WTC11 (cell line): Measurements from ENCODE around the gene PTER. TPM values are rescaled to one million over a fixed set of nuclear protein-coding genes. Genes with fewer than 3 reads are reported as not detected.

Experiments
- ATAC-seq: fragments of 200-7000 bp; cut with Tn5 transposase; 2 replicates; pipeline ENCODE4 v1.10.0; 2021; ENCODE audit warnings: mild to moderate bottlenecking, moderate library complexity
- CTCF ChIA-PET: fragments of 300-600 bp; sonication (Branson Sonifier 250); formaldehyde crosslinking; loops from one replicate; lab custom pipeline; 2021; ENCODE audit warnings: antibody characterized with exemption; lab: Charles Lee
- POLR2A ChIA-PET: fragments of 350-600 bp; sonication (Branson Sonifier 250); formaldehyde crosslinking; loops from one replicate; lab custom pipeline; 2021; ENCODE audit warnings: antibody characterized with exemption; lab: Charles Lee
- DNase-seq: peaks from one replicate; pipeline ENCODE4 v3.0.0; 2021; ENCODE audit warnings: low spot score
- H3K27ac Mint-ChIP-seq: 2 replicates; pipeline ENCODE4 v1.8.0; 2021; ENCODE audit warnings: mixed read lengths
- H3K27me3 Mint-ChIP-seq: 2 replicates; pipeline ENCODE4 v1.8.0; 2021; ENCODE audit warnings: low read depth, mild to moderate bottlenecking, moderate library complexity, mixed read lengths
- H3K36me3 Mint-ChIP-seq: 2 replicates; pipeline ENCODE4 v1.8.0; 2021; ENCODE audit warnings: mixed read lengths
- H3K4me1 Mint-ChIP-seq: 2 replicates; pipeline ENCODE4 v1.8.0; 2022; ENCODE audit warnings: mixed read lengths
- H3K4me3 Mint-ChIP-seq: 2 replicates; pipeline ENCODE4 v1.8.0; 2021; ENCODE audit warnings: mild to moderate bottlenecking, moderate library complexity, mixed read lengths
- H3K9me3 Mint-ChIP-seq: 2 replicates; pipeline ENCODE4 v1.8.0; 2021; ENCODE audit warnings: mixed read lengths
- ARID4B ChIP-seq: sonication (generic); formaldehyde crosslinking; IDR thresholded peaks from 2 replicates; pipeline ENCODE4 v1.8.0; 2023; ENCODE audit warnings: missing genetic modification reagents, mild to moderate bottlenecking, borderline replicate concordance
- GABPB1 ChIP-seq: sonication (generic); formaldehyde crosslinking; IDR thresholded peaks from 2 replicates; pipeline ENCODE4 v1.8.1; 2023; ENCODE audit warnings: mild to moderate bottlenecking, missing genetic modification reagents
- HMGA2 ChIP-seq: fragments of 250-450 bp; sonication (Bioruptor Pico); IDR thresholded peaks from 2 replicates; pipeline ENCODE4 v1.4.0; 2021; ENCODE audit warnings: mild to moderate bottlenecking, moderate library complexity
- MLX ChIP-seq: sonication (generic); formaldehyde crosslinking; IDR thresholded peaks from 2 replicates; pipeline ENCODE4 v1.8.1; 2023; ENCODE audit warnings: mild to moderate bottlenecking, missing genetic modification reagents, moderate library complexity
- MYBL2 ChIP-seq: sonication (generic); formaldehyde crosslinking; IDR thresholded peaks from 2 replicates; pipeline ENCODE4 v1.8.1; 2023; ENCODE audit warnings: mild to moderate bottlenecking, moderate library complexity, missing genetic modification reagents
- RORB ChIP-seq: fragments of 250-450 bp; sonication (Bioruptor Pico); IDR thresholded peaks from 2 replicates; pipeline ENCODE4 v1.9.0; 2021; ENCODE audit warnings: mild to moderate bottlenecking
- TCF7 ChIP-seq: sonication (generic); formaldehyde crosslinking; IDR thresholded peaks from 2 replicates; pipeline ENCODE4 v1.8.0; 2022; ENCODE audit warnings: mild to moderate bottlenecking, low read depth, missing genetic modification reagents, moderate library complexity
- TP53 ChIP-seq: sonication (generic); formaldehyde crosslinking; IDR thresholded peaks from 2 replicates; pipeline ENCODE4 v1.8.1; 2023; ENCODE audit warnings: mild to moderate bottlenecking, missing genetic modification reagents
- ZMAT4 ChIP-seq: fragments of 250-450 bp; sonication (Bioruptor Pico); IDR thresholded peaks from 2 replicates; pipeline ENCODE4 v1.9.0; 2021; ENCODE audit warnings: mild to moderate bottlenecking
- ZNF121 ChIP-seq: sonication (generic); formaldehyde crosslinking; IDR thresholded peaks from 2 replicates; pipeline ENCODE4 v1.8.0; 2023; ENCODE audit warnings: missing genetic modification reagents
- ZNF317 ChIP-seq: sonication (generic); formaldehyde crosslinking; IDR thresholded peaks from 2 replicates; pipeline ENCODE4 v1.8.1; 2023; ENCODE audit warnings: low read depth, mild to moderate bottlenecking, moderate library complexity, missing genetic modification reagents, borderline replicate concordance
- ZNF423 ChIP-seq: fragments of 250-450 bp; sonication (Bioruptor Pico); IDR thresholded peaks from 2 replicates; pipeline ENCODE4 v2.1.2; 2022; ENCODE audit warnings: mild to moderate bottlenecking, moderate library complexity
- total RNA-seq: library from RNA; stranded (reverse); gene quantifications from 3 replicates; pipeline ENCODE4 v1.2.3, GENCODE V29; 2021
- TF ChIP-seq, protein P1 (sequence below): sonication (generic); formaldehyde crosslinking; IDR thresholded peaks from 2 replicates; pipeline ENCODE4 v1.8.1; 2022; ENCODE audit warnings: missing genetic modification reagents, borderline replicate concordance
- TF ChIP-seq, protein P2 (sequence below): sonication (generic); formaldehyde crosslinking; IDR thresholded peaks from 2 replicates; pipeline ENCODE4 v1.8.0; 2022; ENCODE audit warnings: mild to moderate bottlenecking, missing genetic modification reagents
- TF ChIP-seq, protein P3 (sequence below): fragments of 250-450 bp; sonication (Bioruptor Pico); IDR thresholded peaks from 2 replicates; pipeline ENCODE4 v1.9.0; 2021; ENCODE audit warnings: mild to moderate bottlenecking
- TF ChIP-seq, protein P4 (sequence below): fragments of 250-450 bp; sonication (Bioruptor Pico); IDR thresholded peaks from 2 replicates; pipeline ENCODE4 v1.8.0; 2021; ENCODE audit warnings: mild to moderate bottlenecking
- TF ChIP-seq, protein P5 (sequence below): sonication (generic); formaldehyde crosslinking; IDR thresholded peaks from 2 replicates; pipeline ENCODE4 v1.8.1; 2023; ENCODE audit warnings: mild to moderate bottlenecking, missing genetic modification reagents

PTER gene
- total RNA-seq, 1 experiment from 2014 or later = 7.4 TPM

DNA sequence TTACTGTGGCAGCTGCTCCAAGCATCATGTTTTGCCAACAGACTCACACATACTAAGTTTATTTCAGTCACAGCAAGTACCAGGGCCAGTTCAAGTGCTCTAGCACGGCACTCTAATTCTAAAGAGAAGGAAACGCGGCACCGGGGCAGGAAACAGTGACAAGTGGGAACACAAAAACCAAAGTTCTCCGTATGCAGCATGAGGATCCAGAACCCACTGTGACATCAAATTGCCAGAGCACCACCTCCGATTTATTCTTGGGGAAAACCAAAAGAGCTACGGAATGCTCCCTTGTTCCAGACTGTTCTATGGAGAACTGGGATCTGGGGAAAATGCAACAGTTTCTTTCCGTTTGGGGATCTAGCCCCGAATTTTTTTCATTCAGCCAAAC, 448 bp upstream of the PTER start:
- CTCF ChIA-PET = no interaction called here
- H3K4me3 Mint-ChIP-seq = peak overlapping the region; percentile 68
- POLR2A ChIA-PET = interaction anchor here (1.3 kb wide), 1 partner anchor 82 kb away, joined by 9 read pairs; no protein-coding TSS in a partner anchor
- no peak for TF ChIP-seq RORB (CRISPR knock-in tag)
- TF ChIP-seq ZNF423 = no peak
- no peak for TF ChIP-seq MYBL2 (CRISPR knock-in tag)
- no peak for TF ChIP-seq ARID4B (CRISPR knock-in tag)
- TF ChIP-seq, all 79 proteins: peak for 0
- H3K27ac Mint-ChIP-seq = no peak overlapping the region
- H3K36me3 Mint-ChIP-seq = no peaks in the 10 kb centered on the region
- ATAC-seq (peak; percentile 0; the same call in 1 of the 2 replicates), DNase-seq (no peak)
- no peaks in the 10 kb centered on the region for H3K9me3 Mint-ChIP-seq
- peaks cover 28% of the 10 kb centered on the region for H3K4me1 Mint-ChIP-seq
- peaks cover 7% of the 10 kb centered on the region for H3K27me3 Mint-ChIP-seq

- Mint-ChIP-seq H3K4me3 (peak overlapping the region; percentile 68), H3K27me3 (peaks cover 7% of the 10 kb centered on the region), H3K9me3 (no peaks in the 10 kb centered on the region), H3K4me1 (peaks cover 29% of the 10 kb centered on the region), H3K36me3 (no peaks in the 10 kb centered on the region), H3K27ac (no peak overlapping the region; the same call in 1 of the 2 replicates)
- ATAC-seq = no peak
- no peak for DNase-seq
- POLR2A ChIA-PET = interaction anchor here (0.6 to 1.3 kb wide), 2 partner anchors 18 to 81 kb away, joined by 6 to 9 read pairs; no protein-coding TSS in a partner anchor
- CTCF ChIA-PET = interaction anchor here (0.7 to 1.4 kb wide), 3 partner anchors 81 to 340 kb away, joined by 4 to 6 read pairs (median 4); partner anchors contain the start of gene C1QL3
- no peak for TF ChIP-seq HMGA2 (CRISPR knock-in tag)
- no peak for TF ChIP-seq ZMAT4 (CRISPR knock-in tag)
- no peak for TF ChIP-seq TCF7 (CRISPR knock-in tag)
- TF ChIP-seq, protein P1, sequence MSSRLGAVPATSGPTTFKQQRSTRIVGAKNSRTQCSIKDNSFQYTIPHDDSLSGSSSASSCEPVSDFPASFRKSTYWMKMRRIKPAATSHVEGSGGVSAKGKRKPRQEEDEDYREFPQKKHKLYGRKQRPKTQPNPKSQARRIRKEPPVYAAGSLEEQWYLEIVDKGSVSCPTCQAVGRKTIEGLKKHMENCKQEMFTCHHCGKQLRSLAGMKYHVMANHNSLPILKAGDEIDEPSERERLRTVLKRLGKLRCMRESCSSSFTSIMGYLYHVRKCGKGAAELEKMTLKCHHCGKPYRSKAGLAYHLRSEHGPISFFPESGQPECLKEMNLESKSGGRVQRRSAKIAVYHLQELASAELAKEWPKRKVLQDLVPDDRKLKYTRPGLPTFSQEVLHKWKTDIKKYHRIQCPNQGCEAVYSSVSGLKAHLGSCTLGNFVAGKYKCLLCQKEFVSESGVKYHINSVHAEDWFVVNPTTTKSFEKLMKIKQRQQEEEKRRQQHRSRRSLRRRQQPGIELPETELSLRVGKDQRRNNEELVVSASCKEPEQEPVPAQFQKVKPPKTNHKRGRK = no peak
- no peak for TF ChIP-seq MLX (CRISPR knock-in tag)
- TF ChIP-seq, protein P2, sequence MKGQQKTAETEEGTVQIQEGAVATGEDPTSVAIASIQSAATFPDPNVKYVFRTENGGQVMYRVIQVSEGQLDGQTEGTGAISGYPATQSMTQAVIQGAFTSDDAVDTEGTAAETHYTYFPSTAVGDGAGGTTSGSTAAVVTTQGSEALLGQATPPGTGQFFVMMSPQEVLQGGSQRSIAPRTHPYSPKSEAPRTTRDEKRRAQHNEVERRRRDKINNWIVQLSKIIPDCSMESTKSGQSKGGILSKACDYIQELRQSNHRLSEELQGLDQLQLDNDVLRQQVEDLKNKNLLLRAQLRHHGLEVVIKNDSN (CRISPR knock-in tag) = no peak
- TF ChIP-seq GABPB1 (CRISPR knock-in tag) = no peak
- TF ChIP-seq ZNF317 = no peak
- no peak for TF ChIP-seq ZNF121 (CRISPR knock-in tag)
- TF ChIP-seq, protein P3, sequence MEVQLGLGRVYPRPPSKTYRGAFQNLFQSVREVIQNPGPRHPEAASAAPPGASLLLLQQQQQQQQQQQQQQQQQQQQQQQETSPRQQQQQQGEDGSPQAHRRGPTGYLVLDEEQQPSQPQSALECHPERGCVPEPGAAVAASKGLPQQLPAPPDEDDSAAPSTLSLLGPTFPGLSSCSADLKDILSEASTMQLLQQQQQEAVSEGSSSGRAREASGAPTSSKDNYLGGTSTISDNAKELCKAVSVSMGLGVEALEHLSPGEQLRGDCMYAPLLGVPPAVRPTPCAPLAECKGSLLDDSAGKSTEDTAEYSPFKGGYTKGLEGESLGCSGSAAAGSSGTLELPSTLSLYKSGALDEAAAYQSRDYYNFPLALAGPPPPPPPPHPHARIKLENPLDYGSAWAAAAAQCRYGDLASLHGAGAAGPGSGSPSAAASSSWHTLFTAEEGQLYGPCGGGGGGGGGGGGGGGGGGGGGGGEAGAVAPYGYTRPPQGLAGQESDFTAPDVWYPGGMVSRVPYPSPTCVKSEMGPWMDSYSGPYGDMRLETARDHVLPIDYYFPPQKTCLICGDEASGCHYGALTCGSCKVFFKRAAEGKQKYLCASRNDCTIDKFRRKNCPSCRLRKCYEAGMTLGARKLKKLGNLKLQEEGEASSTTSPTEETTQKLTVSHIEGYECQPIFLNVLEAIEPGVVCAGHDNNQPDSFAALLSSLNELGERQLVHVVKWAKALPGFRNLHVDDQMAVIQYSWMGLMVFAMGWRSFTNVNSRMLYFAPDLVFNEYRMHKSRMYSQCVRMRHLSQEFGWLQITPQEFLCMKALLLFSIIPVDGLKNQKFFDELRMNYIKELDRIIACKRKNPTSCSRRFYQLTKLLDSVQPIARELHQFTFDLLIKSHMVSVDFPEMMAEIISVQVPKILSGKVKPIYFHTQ (CRISPR knock-in tag) = no peak
- TF ChIP-seq, protein P4, sequence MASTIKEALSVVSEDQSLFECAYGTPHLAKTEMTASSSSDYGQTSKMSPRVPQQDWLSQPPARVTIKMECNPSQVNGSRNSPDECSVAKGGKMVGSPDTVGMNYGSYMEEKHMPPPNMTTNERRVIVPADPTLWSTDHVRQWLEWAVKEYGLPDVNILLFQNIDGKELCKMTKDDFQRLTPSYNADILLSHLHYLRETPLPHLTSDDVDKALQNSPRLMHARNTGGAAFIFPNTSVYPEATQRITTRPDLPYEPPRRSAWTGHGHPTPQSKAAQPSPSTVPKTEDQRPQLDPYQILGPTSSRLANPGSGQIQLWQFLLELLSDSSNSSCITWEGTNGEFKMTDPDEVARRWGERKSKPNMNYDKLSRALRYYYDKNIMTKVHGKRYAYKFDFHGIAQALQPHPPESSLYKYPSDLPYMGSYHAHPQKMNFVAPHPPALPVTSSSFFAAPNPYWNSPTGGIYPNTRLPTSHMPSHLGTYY = no peak
- TF ChIP-seq TP53 (CRISPR knock-in tag) = no peak
- TF ChIP-seq, protein P5, sequence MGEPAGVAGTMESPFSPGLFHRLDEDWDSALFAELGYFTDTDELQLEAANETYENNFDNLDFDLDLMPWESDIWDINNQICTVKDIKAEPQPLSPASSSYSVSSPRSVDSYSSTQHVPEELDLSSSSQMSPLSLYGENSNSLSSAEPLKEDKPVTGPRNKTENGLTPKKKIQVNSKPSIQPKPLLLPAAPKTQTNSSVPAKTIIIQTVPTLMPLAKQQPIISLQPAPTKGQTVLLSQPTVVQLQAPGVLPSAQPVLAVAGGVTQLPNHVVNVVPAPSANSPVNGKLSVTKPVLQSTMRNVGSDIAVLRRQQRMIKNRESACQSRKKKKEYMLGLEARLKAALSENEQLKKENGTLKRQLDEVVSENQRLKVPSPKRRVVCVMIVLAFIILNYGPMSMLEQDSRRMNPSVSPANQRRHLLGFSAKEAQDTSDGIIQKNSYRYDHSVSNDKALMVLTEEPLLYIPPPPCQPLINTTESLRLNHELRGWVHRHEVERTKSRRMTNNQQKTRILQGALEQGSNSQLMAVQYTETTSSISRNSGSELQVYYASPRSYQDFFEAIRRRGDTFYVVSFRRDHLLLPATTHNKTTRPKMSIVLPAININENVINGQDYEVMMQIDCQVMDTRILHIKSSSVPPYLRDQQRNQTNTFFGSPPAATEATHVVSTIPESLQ (CRISPR knock-in tag) = no peak
Measured at GRCh38 chr10:16437540-16437894, 707 bp downstream of the PTER start.
